ENCODE results near the gene RBFOX1.

The RBFOX1 gene

DNA sequence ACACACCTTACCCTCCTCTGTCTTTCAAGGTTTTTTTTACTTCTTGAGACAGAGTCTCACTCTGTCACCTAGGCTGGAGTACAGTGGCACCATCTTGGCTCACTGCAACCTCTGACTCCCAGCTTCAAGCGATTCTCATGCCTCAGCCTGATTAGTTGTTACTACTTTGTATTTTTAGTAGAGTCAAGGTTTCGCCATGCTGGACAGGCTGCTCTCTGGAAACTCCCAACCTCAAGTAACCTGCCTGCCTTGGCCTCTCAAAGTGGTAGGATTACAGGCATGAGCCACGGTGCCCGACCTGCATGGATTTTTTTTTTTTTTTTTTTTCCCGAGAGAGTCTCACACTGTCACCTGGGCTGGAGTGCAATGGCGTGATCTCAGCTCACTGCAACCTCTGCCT lies 273.2 kb downstream of the RBFOX1 start:
- no peak for DNase-seq (ENCODE audit: low spot score)

- DNase-seq (ENCODE audit: low spot score) = no peak
These were observed 280.0 kb downstream of the RBFOX1 start for GRCh38 chr16:7612671-7613070.

GRCh38 chr16:7613518-7613917 lies 280.9 kb downstream of the RBFOX1 start:
- DNase-seq (ENCODE audit: low spot score) = no peak

DNA sequence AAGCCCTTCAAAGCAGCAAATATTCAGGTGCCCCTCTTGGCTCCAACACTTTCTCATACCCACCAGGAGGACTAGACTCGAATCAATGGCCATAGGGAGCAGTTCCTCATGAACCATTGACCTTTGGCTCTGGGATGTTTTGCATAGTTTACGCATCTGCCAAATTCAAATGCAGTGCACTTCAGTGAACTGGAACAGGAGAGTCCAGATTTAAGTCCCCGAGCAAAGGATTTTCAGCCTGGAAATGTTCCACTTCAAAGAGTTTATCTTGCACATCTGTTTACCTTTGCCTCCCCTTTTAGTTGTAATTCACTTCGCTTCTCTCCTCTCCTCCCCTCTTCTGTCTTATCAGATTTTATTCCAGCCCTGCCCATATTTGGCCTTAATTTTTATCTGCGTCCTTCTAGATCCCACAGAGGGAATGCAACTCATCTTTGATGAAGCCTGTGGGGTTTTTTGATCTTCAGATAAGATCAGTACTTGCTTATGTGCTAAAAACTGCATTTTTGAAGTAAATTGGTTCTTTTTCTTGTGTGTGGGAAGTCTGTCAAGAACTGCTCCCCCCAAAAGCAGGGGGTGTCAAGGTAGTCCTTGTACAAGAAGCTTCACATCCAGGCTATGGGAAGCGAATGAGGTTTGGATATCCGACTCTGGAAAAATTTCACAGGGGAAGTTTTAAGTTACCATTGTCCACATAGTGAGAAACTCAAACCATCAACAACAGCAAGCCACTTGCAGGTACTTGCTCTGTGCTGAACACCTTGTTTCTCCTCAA lies 281.6 kb downstream of the RBFOX1 start:
- no peak for DNase-seq (ENCODE audit: low spot score)

- no peak for DNase-seq (ENCODE audit: low spot score)
These were observed 282.9 kb downstream of the RBFOX1 start for GRCh38 chr16:7615565-7615964.

- no peak for DNase-seq (ENCODE audit: low spot score)
These were observed 292.5 kb downstream of the RBFOX1 start for GRCh38 chr16:7624871-7625766.

DNA sequence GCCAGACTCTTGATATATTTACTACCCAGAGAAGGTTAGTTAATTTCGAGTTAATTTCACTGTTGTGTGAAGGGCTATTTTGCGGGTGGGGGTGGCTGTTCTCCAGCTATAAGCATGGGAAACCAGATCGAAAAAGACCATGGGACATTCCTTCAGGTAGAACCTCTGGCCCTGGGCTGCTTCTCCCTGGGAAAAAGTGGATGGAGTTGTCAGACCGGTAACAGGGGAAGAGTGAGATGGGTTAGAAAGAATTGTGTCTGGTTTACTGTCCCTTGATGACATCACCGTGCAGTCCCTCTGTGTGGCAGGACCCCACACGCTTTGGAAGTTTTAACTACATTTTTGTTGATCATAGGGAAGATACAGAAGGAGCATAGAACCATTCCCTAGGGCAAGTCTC lies 296.3 kb downstream of the RBFOX1 start:
- no peak for DNase-seq (ENCODE audit: low spot score)

GRCh38 chr16:7629571-7629970 lies 296.9 kb downstream of the RBFOX1 start:
- no peak for DNase-seq (ENCODE audit: low spot score)

DNA sequence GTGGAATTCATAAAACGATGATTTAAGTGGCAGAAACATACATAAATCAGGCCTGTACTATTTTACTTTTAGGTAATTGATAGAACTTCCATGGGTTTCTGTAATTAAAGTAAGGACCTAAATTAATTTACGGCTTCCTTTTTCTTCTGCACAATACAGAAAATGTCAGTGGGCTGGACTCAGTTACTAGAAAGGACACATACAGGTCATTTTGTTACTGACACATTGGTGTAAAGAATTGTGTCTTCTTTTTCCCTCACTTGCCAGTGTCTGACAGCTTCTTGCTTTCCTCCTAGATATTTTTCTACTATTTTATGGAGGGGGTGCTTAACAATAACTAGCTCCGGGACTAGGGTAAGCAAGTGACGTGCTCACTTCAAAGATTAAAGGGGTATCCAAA lies 304.8 kb downstream of the RBFOX1 start:
- DNase-seq (ENCODE audit: low spot score) = no peak

DNA sequence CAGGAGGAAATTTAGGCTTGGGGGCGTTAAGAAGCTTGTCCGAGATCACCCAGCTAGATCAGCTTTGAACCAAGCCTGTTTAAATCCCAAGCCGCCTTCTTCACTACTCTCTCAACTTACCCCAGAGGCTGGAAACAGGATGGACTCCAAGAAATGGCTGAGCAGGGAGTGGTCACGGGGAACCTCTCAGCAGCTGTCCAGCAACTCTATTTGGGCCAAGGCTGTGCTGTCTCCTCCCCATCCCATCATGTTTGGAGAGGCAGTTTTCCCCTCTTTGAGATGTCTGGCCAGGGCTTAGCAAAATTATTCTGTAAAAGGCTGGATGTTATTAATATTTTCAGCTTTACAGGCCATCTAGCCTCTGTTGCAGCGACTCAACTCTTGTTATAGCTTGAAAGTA lies 305.7 kb downstream of the RBFOX1 start:
- DNase-seq (ENCODE audit: low spot score) = no peak

- DNase-seq (ENCODE audit: low spot score) = no peak
These were observed 307.7 kb downstream of the RBFOX1 start for GRCh38 chr16:7640334-7640733.

- no peak for DNase-seq (ENCODE audit: low spot score)
These were observed 311.5 kb downstream of the RBFOX1 start for GRCh38 chr16:7644176-7644575.

- no peak for DNase-seq (ENCODE audit: low spot score)
These were observed 312.2 kb downstream of the RBFOX1 start for GRCh38 chr16:7644811-7645210.

- DNase-seq (ENCODE audit: low spot score) = no peak
These were observed 314.3 kb downstream of the RBFOX1 start for GRCh38 chr16:7646821-7647500.

GRCh38 chr16:7650431-7650830 lies 317.8 kb downstream of the RBFOX1 start:
- no peak for DNase-seq (ENCODE audit: low spot score)

DNA sequence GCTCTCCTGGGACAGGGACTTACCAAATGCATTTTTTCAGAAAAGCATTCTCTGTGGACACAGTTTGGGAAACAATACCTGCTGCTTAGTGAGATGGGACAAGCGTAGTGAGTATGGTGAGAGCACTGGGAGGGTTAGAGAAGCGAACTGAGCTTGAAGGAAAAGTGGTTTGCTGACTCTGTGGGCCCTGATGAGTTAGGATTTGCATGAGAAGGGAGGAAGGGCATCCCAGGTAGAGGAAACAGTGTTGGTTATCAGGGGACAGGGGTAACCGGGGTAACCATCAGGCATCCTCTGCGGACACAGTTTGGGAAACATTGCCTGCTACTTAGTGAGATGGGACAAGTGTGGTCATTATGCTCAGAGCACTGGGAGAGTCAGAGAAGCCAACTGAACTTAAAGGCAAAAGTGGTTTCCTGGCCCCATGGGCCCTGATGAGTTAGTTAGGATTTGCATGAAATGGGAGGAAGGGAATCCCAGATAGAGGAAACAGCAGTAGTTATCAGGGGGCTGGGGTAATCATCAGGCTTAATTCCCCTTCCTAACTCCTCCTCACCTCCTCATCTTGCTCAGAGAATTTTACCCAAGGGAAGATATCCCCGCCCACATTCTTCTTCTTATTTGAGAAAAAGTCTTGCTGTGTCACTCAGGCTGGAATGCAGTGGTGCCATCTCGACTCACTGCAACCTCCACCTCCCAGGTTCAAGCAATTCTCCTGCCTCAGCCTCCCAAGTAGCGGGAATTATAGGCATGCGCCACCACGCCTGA lies 319.3 kb downstream of the RBFOX1 start:
- DNase-seq (ENCODE audit: low spot score) = no peak

GRCh38 chr16:7653746-7654461 lies 321.3 kb downstream of the RBFOX1 start:
- no peak for DNase-seq (ENCODE audit: low spot score)

- no peak for DNase-seq (ENCODE audit: low spot score)
These were observed 343.0 kb downstream of the RBFOX1 start for GRCh38 chr16:7675628-7676027.

DNA sequence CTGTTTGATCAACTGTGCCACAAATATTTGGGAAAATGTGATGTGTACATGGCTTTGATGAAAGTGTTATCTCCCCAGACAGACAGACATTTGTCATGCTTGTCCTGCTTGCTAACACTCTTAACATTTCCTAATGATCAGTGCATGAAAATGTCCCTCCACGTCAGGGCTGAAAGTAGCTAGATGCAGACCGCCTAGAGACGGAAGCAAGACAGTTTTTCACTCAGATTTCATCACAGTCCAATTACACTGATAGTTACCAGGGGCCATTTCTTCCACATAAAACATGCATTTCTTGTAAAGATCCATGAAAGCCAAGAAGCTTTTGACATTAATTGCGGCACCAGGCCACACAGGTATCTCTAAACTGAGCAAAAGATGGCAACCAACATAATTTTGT lies 347.7 kb downstream of the RBFOX1 start:
- no peak for DNase-seq (ENCODE audit: low spot score)

DNA sequence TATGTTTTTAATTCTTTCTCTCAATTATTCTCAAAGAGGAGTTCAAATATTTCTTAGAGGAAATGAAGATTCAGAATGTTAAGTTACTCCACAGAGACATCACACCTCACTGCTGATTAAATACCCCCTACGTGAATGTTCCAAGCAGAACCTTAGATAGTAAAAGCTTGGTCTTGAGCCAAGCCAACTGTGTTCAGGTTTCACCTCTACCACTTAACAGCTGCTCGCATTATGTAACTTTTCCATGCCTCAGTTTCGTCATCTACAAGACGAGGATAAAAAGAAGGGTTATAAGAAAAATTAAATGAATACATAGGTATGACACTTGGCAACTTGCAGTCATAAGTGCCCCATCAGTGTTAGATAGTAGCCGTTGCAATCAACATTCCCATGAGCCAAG lies 356.2 kb downstream of the RBFOX1 start:
- no peak for DNase-seq (ENCODE audit: low spot score)

DNA sequence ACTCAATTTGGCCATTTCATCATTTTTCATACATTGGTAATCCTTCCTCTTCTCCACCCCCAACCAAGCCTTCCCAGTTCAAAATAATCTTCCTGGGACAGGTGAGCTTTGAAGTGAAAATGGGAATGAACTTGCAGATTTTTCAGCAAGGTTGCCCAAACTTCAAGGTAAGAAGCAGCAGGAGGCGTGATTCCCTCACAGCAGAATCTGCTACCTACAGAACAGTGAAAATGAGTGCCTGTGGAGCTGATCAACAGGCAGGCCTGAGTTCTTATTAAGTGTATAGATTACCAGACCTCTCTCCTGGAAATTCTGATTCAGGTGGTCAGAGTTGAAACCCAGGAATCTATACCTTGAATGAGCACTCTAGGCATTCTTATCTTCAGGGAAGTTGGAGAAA lies 356.6 kb downstream of the RBFOX1 start:
- no peak for DNase-seq (ENCODE audit: low spot score)

Measured in LoVo (cell line).